Breast epithelium (tissue), 3 donors: ENCODE data around the gene GABARAP.

ENCODE experiments used
- POLR2A ChIP-seq: fragments of 450-650 bp; IDR thresholded peaks from one replicate; pipeline ENCODE4 v1.6.1; 2016; ENCODE audit warnings: antibody characterized with exemption, mild to moderate bottlenecking, moderate library complexity
- POLR2AphosphoS5 ChIP-seq, 3 donors: sonication (generic); formaldehyde crosslinking; IDR thresholded peaks; one replicate each; pipeline ENCODE4 v1.6.1; 2017; ENCODE audit warnings: antibody characterized with exemption in 3 of 3
- TF ChIP-seq, protein P1 (sequence below), 3 donors: fragments of 450-650 bp; IDR thresholded peaks; one replicate each; pipeline ENCODE4 v1.5.1; 2016 to 2017; ENCODE audit warnings: antibody characterized with exemption in 3 of 3, mild to moderate bottlenecking in 3 of 3, moderate library complexity in 3 of 3

GRCh38 chr17:7207120-7208001, 34.9 kb downstream of the GABARAP start:
- TF ChIP-seq, protein P1, sequence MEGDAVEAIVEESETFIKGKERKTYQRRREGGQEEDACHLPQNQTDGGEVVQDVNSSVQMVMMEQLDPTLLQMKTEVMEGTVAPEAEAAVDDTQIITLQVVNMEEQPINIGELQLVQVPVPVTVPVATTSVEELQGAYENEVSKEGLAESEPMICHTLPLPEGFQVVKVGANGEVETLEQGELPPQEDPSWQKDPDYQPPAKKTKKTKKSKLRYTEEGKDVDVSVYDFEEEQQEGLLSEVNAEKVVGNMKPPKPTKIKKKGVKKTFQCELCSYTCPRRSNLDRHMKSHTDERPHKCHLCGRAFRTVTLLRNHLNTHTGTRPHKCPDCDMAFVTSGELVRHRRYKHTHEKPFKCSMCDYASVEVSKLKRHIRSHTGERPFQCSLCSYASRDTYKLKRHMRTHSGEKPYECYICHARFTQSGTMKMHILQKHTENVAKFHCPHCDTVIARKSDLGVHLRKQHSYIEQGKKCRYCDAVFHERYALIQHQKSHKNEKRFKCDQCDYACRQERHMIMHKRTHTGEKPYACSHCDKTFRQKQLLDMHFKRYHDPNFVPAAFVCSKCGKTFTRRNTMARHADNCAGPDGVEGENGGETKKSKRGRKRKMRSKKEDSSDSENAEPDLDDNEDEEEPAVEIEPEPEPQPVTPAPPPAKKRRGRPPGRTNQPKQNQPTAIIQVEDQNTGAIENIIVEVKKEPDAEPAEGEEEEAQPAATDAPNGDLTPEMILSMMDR (IDR thresholded peaks at IDR 0.05): no peak
- TF ChIP-seq POLR2AphosphoS5 (IDR thresholded peaks at IDR 0.05): no peak
- no peak for TF ChIP-seq POLR2A
